HL-60 (cell line): ENCODE measurements around the gene SHC2.

Experiments used
- DNase-seq, 2 experiments: peaks; one replicate each; pipeline ENCODE4 v3.0.0-alpha.2; 2010 to 2020; ENCODE audit warnings: low read depth in 1 of 2, low spot score in 1 of 2
- H3K27ac ChIP-seq: fragments of 250-450 bp; sonication (Bioruptor Pico); replicated peaks from 2 replicates; pipeline ENCODE4 v1.5.1; 2020; ENCODE audit warnings: mild to moderate bottlenecking, moderate library complexity
- H3K27me3 ChIP-seq: fragments of 250-450 bp; sonication (Bioruptor Pico); 2 replicates; pipeline ENCODE4 v1.5.1; 2021; ENCODE audit warnings: mild to moderate bottlenecking, moderate library complexity; ENCODE audit not compliant: insufficient read depth, poor library complexity, severe bottlenecking
- H3K4me3 ChIP-seq: replicated peaks from 2 replicates; pipeline ENCODE4 v1.5.1; 2011; ENCODE audit warnings: mild to moderate bottlenecking, control low read depth, low read length; ENCODE audit not compliant: insufficient read depth
- GABPA ChIP-seq: IDR thresholded peaks from 2 replicates; pipeline ENCODE4 v1.6.1; 2012; ENCODE audit warnings: low read depth
- POLR2AphosphoS5 ChIP-seq: IDR thresholded peaks from 2 replicates; pipeline ENCODE4 v1.6.1; 2012; ENCODE audit warnings: low read depth
- REST ChIP-seq: IDR thresholded peaks from 2 replicates; pipeline ENCODE4 v1.6.1; 2012; ENCODE audit warnings: low read depth; ENCODE audit not compliant: insufficient replicate concordance
- SPI1 ChIP-seq: IDR thresholded peaks from 2 replicates; pipeline ENCODE4 v1.6.1; 2012; ENCODE audit warnings: low read depth, mild to moderate bottlenecking, borderline replicate concordance
- TF ChIP-seq, protein P1 (sequence below): IDR thresholded peaks from one replicate; pipeline ENCODE4 v1.5.1; 2011; ENCODE audit warnings: low read length, control low read depth, inconsistent platforms; ENCODE audit not compliant: insufficient read depth

Gene SHC2

DNA sequence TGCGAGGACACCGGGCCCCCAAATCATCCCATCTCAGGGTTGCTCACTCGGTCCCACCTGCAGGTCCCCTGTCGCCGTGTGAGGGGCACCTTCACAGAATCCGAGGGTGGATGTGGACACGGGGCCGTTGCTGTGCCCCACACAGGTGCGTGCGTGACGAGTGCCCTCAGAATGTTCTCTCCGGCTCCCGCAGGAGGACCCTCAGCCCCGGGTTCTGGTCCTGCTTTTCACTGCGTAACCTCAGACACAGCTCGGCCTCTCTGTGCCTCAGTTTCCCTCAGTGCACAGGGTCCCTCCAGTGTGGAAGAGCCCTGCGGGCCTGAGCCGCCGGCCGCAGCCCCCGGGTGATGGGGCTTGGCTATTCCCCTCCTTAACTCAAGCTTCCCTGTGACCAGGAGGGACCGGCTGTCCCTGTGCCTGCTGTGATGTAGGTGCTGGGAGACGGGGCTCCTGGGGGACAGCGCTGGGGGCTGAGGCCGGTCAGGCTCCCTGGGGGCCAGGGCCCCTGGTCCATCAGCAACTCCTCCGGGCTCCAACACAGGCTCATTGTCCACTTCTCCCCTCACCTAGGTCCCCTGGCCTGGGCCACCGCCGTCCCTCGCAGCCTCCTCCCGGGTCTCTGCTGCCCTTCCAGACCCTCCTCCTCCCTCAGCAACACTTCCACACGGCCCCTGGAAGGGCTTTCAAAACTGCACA is 4.8 kb downstream of the SHC2 start:
- TF ChIP-seq REST (no peak), GABPA (no peak), SPI1 (no peak), POLR2AphosphoS5 (no peak)
- TF ChIP-seq, protein P1, sequence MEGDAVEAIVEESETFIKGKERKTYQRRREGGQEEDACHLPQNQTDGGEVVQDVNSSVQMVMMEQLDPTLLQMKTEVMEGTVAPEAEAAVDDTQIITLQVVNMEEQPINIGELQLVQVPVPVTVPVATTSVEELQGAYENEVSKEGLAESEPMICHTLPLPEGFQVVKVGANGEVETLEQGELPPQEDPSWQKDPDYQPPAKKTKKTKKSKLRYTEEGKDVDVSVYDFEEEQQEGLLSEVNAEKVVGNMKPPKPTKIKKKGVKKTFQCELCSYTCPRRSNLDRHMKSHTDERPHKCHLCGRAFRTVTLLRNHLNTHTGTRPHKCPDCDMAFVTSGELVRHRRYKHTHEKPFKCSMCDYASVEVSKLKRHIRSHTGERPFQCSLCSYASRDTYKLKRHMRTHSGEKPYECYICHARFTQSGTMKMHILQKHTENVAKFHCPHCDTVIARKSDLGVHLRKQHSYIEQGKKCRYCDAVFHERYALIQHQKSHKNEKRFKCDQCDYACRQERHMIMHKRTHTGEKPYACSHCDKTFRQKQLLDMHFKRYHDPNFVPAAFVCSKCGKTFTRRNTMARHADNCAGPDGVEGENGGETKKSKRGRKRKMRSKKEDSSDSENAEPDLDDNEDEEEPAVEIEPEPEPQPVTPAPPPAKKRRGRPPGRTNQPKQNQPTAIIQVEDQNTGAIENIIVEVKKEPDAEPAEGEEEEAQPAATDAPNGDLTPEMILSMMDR = no peak

DNA sequence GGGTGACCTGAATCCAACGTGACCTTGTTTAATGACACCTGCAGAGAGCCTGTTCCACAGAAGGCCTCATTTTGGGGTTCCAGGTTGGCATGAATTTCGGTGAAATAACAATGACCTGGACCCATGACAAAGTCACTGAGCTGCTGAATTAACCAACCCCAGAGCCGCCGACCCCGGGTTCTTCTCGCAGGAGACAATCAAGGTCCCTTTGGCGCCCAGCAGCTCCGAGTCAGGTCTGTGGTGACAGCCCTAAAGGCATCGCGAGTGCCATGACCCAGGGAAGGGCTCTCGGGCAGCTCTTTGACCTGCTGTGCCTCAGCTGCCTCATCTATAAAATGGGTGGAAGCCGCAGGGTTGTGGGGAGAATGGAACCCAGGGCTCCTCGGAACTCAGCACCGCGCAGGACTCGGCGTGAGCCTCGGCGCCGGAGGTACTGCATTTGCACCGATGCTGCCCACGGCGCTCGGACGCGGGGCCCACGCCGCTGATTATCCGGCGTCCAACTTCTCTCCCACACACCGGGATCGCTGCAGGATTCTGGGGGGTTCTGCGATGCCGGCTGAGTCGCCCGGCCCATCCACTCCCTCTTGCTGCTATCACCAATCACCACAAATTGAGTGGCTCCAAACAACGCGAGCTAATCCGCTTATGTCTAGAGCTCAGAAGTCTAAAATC is 5.7 kb downstream of the SHC2 start:
- no peak for TF ChIP-seq SPI1
- TF ChIP-seq REST = no peak
- no peak for TF ChIP-seq GABPA
- peaks cover 5% of the 10 kb centered on the region for H3K27me3 ChIP-seq
- no peak overlapping the region for H3K27ac ChIP-seq
- no peak for DNase-seq
- no peak overlapping the region for H3K4me3 ChIP-seq

More for the DNA sequence above, 4.8 kb downstream of the SHC2 start:
- H3K27ac ChIP-seq = no peak overlapping the region
- H3K4me3 ChIP-seq = no peak overlapping the region
- DNase-seq = no peak
- peaks cover 5% of the 10 kb centered on the region for H3K27me3 ChIP-seq

DNA sequence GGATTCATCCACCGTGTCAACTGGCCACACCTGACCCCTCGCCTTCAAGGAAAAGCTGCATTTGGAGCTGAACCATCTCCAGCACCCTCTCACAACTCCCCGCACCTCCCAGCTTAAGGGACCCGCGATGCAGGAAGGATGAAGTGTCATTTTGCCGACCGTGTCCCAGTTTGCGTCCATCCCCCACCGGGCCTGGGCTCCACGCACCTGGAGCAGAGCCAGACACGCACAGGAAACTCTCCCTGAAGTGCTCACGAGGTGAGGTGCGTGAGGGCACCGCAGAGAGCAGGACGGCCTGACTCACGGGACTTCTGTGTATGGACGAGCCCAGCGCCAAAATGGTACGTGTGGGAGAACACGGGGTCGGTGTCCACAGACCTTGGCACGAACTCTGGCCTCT is 7.2 kb downstream of the SHC2 start:
- no peak overlapping the region for H3K27ac ChIP-seq
- no peaks in the 10 kb centered on the region for H3K27me3 ChIP-seq
- no peak overlapping the region for H3K4me3 ChIP-seq
- DNase-seq = no peak
- TF ChIP-seq POLR2AphosphoS5 = no peak
- TF ChIP-seq, protein P1 = no peak
- TF ChIP-seq REST = no peak
